Lung microvascular endothelial cell (primary cell): Measurements from ENCODE around the gene ATP2C1. TPM values are rescaled to one million over a fixed set of nuclear protein-coding genes. Genes with fewer than 3 reads are reported as not detected.
A peak's percentile ranks its signal among the peaks of the same experiment; 100 is the strongest.

ENCODE experiments used
- DNase-seq, 2 donors: peaks; one replicate each; pipeline versions ENCODE4 v3.0.0 to v3.0.0-alpha.2; 2010; ENCODE audit warnings: low read depth in 2 of 2
- total RNA-seq: library from RNA; depleted of rRNA; stranded (reverse); fragments of >200 nt; gene quantifications from 2 replicates; pipeline ENCODE4 v1.2.1, GENCODE V29; 2014

The ATP2C1 gene
- total RNA-seq, 1 donor from 2014 or later, result 92.1 TPM

DNA sequence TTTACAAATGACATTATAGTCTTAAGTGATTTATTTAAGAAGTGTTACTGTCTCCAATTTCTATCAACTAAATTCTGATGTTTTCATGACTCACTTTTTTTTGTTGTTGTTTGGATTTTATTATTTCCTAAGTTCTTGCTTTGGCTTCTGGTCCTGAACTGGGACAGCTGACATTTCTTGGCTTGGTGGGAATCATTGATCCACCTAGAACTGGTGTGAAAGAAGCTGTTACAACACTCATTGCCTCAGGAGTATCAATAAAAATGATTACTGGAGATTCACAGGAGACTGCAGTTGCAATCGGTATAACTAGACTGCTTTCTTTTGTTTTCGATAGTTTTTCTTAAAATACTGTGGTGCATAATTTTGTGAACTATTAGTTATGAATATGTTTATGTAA lies 85.2 kb downstream of the ATP2C1 start:
- no peak for DNase-seq

DNA sequence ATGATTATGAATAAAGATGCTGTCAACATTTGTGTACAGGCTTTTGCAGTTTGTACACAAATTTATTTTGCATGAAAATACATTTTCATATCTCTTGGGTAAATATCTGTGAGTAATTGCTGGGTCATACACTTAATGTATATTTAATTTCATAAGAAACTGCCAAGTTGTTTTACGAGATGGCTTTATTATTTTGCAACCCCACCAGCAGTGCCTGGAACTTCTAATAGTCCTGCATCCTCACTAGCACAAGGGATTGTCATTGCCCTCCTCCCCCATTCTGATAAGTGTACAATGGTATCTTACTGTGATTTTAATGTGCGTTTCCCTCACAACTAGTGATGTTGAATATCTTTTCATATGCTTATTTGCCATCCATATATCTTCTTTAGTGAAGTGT lies 87.6 kb downstream of the ATP2C1 start:
- DNase-seq, result no peak

DNA sequence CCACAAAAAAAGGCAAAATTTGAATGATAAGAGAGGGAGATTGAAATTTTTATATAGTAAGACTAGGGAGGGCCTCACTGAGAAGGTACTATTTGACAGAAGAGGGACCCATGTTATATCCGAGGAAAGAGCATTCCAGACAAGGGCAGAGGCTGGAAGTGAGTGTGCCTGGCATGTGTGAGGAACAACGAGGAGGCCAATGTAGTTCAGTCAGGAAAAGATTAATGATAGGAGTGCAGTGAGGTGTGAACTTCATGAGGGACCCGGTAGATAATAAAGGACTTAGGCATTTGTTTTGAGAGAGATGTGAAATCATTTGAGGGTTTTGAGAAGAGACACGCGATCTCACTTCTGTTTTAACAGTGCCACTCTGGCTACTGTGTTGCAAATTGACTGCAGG lies 96.4 kb downstream of the ATP2C1 start:
- DNase-seq, result no peak

- DNase-seq, result no peak
These were observed 97.2 kb downstream of the ATP2C1 start for GRCh38 chr3:130991126-130991525.

GRCh38 chr3:130992344-130992743 lies 98.5 kb downstream of the ATP2C1 start:
- no peak for DNase-seq

DNA sequence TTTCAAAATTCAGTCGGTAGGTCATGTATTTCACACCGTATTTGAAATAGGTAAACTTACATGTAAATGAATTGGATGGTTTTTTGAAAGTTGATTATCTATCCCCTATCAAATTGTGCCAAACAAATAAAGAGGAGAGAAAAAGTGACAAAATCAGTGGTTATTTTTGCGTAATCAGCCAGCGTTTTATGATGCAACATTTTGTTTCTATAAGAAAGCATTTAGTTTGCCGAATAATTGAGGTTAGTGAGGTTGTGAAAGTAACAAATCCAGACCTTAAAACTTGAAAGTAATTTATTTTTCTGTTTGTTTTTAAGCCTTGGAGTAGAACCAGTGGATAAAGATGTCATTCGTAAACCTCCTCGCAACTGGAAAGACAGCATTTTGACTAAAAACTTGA lies 103.4 kb downstream of the ATP2C1 start:
- no peak for DNase-seq

DNA sequence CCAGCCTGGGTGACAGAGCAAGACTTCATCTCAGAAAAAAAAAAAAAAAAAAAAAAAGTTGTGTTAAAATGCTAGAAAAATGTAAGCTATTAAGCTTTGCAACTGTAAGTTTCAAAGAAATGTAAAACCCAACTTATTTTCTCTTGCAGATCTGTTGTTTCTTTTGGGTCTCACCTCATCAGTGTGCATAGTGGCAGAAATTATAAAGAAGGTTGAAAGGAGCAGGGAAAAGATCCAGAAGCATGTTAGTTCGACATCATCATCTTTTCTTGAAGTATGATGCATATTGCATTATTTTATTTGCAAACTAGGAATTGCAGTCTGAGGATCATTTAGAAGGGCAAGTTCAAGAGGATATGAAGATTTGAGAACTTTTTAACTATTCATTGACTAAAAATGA lies 107.2 kb downstream of the ATP2C1 start:
- DNase-seq, result no peak

GRCh38 chr3:131004603-131005002 lies 110.7 kb downstream of the ATP2C1 start:
- DNase-seq, result no peak

- no peak for DNase-seq
These were observed 113.4 kb downstream of the ATP2C1 start for GRCh38 chr3:131007256-131007655.

DNA sequence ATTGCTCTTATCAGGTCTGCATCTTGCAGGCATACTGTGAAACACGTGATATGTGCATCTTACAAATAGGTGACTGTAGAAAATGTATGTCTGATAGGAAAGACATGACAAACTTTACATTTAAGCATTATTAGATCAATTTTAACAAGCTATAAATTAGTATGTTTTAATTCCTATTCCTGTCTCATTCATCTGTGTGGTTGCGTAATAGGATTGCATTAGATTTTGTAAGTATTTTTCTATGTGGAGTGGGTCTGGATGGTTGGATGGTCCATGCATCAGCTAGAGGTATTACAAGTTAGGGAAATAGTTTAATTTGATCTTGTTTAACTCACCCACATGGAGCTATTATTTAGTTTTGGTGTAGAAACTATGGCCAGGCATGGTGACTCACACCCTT lies 113.9 kb downstream of the ATP2C1 start:
- DNase-seq, result no peak

- no peak for DNase-seq
These were observed 114.4 kb downstream of the ATP2C1 start for GRCh38 chr3:131008326-131008725.

- no peak for DNase-seq
These were observed 115.8 kb downstream of the ATP2C1 start for GRCh38 chr3:131009698-131010097.

- no peak for DNase-seq
These were observed 125.1 kb downstream of the ATP2C1 start for GRCh38 chr3:131018970-131019369.

GRCh38 chr3:131020122-131020693 lies 126.3 kb downstream of the ATP2C1 start:
- no peak for DNase-seq

DNA sequence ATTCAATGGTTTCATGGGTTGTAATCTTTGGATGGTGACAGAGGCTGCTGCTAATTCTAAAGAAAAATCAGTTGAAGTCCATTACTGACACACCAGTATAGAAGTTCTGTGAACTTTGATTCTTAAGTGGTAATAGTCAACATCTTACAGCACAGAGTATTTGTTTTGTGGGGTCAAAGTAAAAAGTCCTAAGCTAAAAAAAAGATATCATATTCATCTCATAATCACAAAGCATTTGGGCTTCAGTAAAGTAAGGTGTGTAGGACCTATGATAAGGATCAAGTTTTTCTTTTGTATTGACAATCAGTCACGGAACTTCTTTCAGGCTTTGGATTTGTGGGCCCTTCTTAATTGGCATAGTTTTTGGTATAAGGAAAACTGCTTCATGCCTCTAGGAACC lies 131.7 kb downstream of the ATP2C1 start:
- no peak for DNase-seq

GRCh38 chr3:131026321-131027151 lies 132.7 kb downstream of the ATP2C1 start, which contains the start of the genes ASTE1 and NEK11:
Gene ASTE1 (minus strand): TSS chr3:131026825. CDS start chr3:131025306, 1,519 bp downstream.
Gene NEK11 (plus strand): TSS chr3:131026877. CDS start chr3:131029709, 2,832 bp downstream.
- DNase-seq, result peak; percentile 85 to 89

DNA sequence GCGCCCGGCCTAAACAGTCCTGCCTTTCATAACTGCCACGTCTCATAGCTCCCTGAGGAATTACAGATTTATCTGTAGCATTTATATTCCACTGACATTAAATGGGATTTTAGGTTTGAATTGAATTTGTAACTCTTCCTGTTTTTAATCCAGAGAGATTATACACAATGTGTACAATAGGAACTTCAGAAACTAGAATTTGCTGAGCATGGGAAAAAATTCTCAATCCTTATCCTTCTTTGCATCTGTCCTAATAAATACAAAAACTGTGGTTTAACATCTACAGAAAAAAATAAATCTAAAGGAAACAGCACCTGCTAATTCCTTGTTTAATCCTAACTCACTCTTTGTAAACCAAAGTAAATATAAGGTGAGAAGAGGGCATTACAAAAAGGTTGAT lies 135.0 kb downstream of the ATP2C1 start:
- no peak for DNase-seq

DNA sequence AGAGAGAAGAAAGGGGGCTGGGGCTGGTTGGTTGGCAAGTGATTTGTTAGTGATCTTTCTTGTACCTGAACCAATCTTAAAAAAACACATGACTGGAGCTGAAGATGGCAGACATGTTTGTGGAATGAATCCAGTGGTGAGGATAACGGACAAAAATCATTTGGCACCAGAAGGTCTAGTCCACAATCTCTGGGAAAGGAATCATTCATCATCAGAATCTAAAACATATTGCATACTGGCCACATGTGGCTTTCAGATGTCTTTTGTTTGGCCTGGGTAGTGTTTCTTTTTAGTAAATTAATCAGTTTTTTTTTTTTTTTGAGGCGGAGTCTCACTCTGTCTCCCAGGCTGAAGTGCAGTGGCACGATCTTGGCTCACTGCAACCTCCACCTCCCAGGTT lies 137.8 kb downstream of the ATP2C1 start:
- DNase-seq, result no peak

GRCh38 chr3:131033480-131034080 lies 139.7 kb downstream of the ATP2C1 start:
- DNase-seq, result peak; percentile 59 to 64

DNA sequence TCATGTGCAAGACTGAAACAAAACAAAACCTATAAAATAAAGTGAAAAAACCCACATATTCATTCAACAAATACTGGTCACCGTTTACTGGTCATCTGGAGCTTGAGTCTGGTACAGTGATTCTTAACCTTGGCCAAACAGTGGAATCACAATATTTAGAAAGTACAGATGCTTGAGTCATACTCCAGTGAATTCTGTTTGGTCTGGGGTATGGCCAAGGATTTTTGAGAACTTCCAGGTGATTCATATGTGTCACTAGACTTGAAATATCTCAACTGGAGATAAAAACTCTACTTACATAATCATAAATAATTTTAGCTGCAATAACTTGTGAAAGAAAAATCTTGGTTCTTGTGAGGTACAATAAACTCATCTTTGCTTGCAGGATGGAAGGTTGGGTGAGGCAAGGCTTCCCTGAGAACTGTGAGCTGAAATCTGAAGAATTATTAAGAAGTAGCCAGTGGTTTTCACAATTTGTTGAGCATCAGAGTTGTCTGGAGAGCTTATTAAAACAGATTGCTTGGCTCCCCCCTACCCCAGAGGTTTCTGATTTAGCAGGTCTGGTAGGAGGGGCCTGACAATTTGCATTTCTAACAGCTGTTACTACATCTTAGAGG lies 142.4 kb downstream of the ATP2C1 start:
- peak in 1 of 2 donors; percentile 12 for DNase-seq

DNA sequence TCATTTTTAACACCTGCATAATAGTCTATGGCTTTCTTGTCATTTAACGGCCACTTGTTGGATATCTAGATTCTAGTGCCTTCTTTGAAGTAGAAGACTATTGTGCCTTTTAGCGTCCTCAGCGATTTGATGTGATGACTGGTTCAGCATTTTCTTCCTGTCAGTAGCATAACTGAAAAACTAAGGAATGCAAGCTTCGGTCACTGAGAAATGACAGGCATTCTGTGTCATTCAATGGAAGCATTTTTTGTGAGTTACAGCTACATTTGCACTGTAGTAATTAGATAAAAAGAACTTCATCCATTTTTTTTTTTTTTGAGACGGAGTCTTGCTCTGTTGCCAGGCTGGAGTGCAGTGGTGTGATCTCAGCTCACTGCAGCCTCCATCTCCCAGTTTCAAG lies 143.1 kb downstream of the ATP2C1 start:
- DNase-seq, result no peak

DNA sequence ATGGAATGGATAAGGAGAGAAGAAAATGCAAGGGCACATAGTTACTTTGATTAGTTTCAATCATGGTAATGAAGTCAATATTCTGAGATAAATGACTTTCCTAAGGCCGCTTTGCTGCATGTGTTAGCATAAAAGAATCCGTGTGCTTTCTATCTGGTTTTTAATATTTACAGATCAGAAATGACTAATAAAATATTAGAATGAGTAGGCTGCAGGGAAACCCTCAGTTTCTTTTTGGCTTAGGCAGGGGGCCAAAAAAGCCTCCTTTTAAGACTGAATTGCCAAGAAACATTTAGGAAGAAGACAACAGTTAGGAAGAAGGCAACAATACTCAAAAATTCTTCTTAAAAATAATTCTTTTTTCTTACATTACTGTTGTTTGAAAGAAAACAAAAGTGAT lies 144.4 kb downstream of the ATP2C1 start:
- DNase-seq, result no peak
